CD4-positive, alpha-beta T cell (primary cell): ENCODE measurements around the gene GAB1. TPM values are rescaled to one million over a fixed set of nuclear protein-coding genes. Genes with fewer than 3 reads are reported as not detected.

Experiments used
- ATAC-seq: fragments of 200-7000 bp; cut with Tn5 transposase; one replicate; pipeline ENCODE4 v1.10.0; 2022; ENCODE audit warnings: mild to moderate bottlenecking; ENCODE audit not compliant: poor library complexity
- CTCF ChIA-PET: fragments of 350-600 bp; sonication (Branson Sonifier 250); formaldehyde crosslinking; loops from one replicate; lab custom pipeline; 2021; ENCODE audit warnings: antibody characterized with exemption, inconsistent platforms; lab: Charles Lee
- POLR2A ChIA-PET: fragments of 350-600 bp; sonication (Branson Sonifier 250); formaldehyde crosslinking; loops from one replicate; lab custom pipeline; 2021; ENCODE audit warnings: antibody characterized with exemption, inconsistent platforms; lab: Charles Lee
- DNase-seq, 14 experiments: peaks; one replicate each; pipeline ENCODE4 v3.0.0-alpha.2; 2013 to 2020; ENCODE audit warnings: mixed read lengths in 2 of 14
- H3K27ac ChIP-seq, 2 donors: one replicate each; pipeline versions ENCODE4 v1.5.1 to v1.7.0; 2013; ENCODE audit warnings: low read length in 2 of 2, low read depth in 1 of 2, mild to moderate bottlenecking in 1 of 2
- H3K27me3 ChIP-seq, 2 experiments: 1 replicate in 1 of 2; 2 replicates in 1 of 2; pipeline versions ENCODE4 v1.6.1 to v1.7.0; 2013; ENCODE audit warnings: low read length in 2 of 2, control low read depth in 1 of 2, mild to moderate bottlenecking in 1 of 2, moderate library complexity in 1 of 2; ENCODE audit not compliant: insufficient read depth in 2 of 2, control insufficient read depth in 1 of 2
- H3K36me3 ChIP-seq: one replicate; pipeline ENCODE4 v1.6.1; 2013; ENCODE audit warnings: low read length, control low read depth; ENCODE audit not compliant: insufficient read depth
- H3K4me1 ChIP-seq: one replicate; pipeline ENCODE4 v1.6.1; 2013; ENCODE audit warnings: low read length, control low read depth; ENCODE audit not compliant: insufficient read depth
- H3K4me3 ChIP-seq: one replicate; pipeline ENCODE4 v1.5.1; 2013; ENCODE audit warnings: mild to moderate bottlenecking, low read length, moderate library complexity
- H3K9me3 ChIP-seq, 2 experiments: 1 replicate in 1 of 2; 2 replicates in 1 of 2; pipeline versions ENCODE4 v1.6.1 to v1.7.0; 2013; ENCODE audit warnings: low read length in 2 of 2, mild to moderate bottlenecking in 2 of 2, control low read depth in 1 of 2, moderate library complexity in 1 of 2; ENCODE audit not compliant: control insufficient read depth in 1 of 2, insufficient read depth in 1 of 2
- H3K27ac Mint-ChIP-seq: one replicate; pipeline ENCODE4 v1.8.0; 2020; ENCODE audit warnings: mixed read lengths
- H3K27me3 Mint-ChIP-seq: one replicate; pipeline ENCODE4 v1.8.0; 2021; ENCODE audit warnings: mixed read lengths
- H3K36me3 Mint-ChIP-seq: one replicate; pipeline ENCODE4 v1.8.0; 2021; ENCODE audit warnings: low read depth, mixed read lengths
- H3K4me1 Mint-ChIP-seq: one replicate; pipeline ENCODE4 v1.8.0; 2021; ENCODE audit warnings: low read depth, mixed read lengths
- H3K4me3 Mint-ChIP-seq: one replicate; pipeline ENCODE4 v1.8.0; 2020; ENCODE audit warnings: mild to moderate bottlenecking, mixed read lengths
- H3K9me3 Mint-ChIP-seq: one replicate; pipeline ENCODE4 v1.8.0; 2020; ENCODE audit warnings: mixed read lengths
- CTCF ChIP-seq: fragments of 200-600 bp; IDR thresholded peaks from one replicate; pipeline ENCODE4 v1.8.0; 2022; ENCODE audit warnings: antibody characterized with exemption, mild to moderate bottlenecking
- intact Hi-C, 2 experiments: fragments of 100-400 bp; cut with DNase I in 1 of 2; cut with micrococcal nuclease in 1 of 2; formaldehyde crosslinking; loops; one replicate each; pipeline versions ENCODE4 v1.15.1 to v1.9.0; 2023 to 2025; cut with DNase I, micrococcal nuclease
- total RNA-seq, 174 experiments: library from RNA in 2 of 174; stranded (reverse) in 2 of 174; gene quantifications; one replicate each; pipeline ENCODE4 v1.2.3 and lab custom pipeline; 2021 to 2026

The GAB1 gene
- total RNA-seq, 2 experiments from 2014 or later: 0.27 to 0.64 TPM

- TF ChIP-seq CTCF: no peak
- Mint-ChIP-seq H3K27me3 (no peaks in the 10 kb centered on the region), H3K36me3 (no peaks in the 10 kb centered on the region), H3K4me3 (no peak overlapping the region), H3K9me3 (no peaks in the 10 kb centered on the region), H3K4me1 (no peaks in the 10 kb centered on the region), H3K27ac (no peak overlapping the region)
- H3K27ac ChIP-seq: no peak overlapping the region
- ATAC-seq: no peak
- H3K9me3 ChIP-seq: no peaks in the 10 kb centered on the region
- no peaks in the 10 kb centered on the region for H3K4me1 ChIP-seq
- intact Hi-C loops: no loop called here
- H3K36me3 ChIP-seq: no peaks in the 10 kb centered on the region
- CTCF ChIA-PET: no interaction called here
- DNase-seq: no peak
- no peak overlapping the region for H3K4me3 ChIP-seq
- POLR2A ChIA-PET: no interaction called here
- peaks cover 0 to 2% of the 10 kb centered on the region in 2 experiments for H3K27me3 ChIP-seq
Observed at GRCh38 chr4:143377611-143378099, 41.0 kb downstream of the GAB1 start.

- H3K4me1 ChIP-seq: no peaks in the 10 kb centered on the region
- intact Hi-C loops: no loop called here
- Mint-ChIP-seq H3K27me3 (no peaks in the 10 kb centered on the region), H3K27ac (no peak overlapping the region), H3K4me3 (no peak overlapping the region), H3K4me1 (no peaks in the 10 kb centered on the region), H3K9me3 (no peaks in the 10 kb centered on the region), H3K36me3 (no peaks in the 10 kb centered on the region)
- no peaks in the 10 kb centered on the region for H3K27me3 ChIP-seq
- no peak for ATAC-seq
- no peak for TF ChIP-seq CTCF
- no peak overlapping the region for H3K4me3 ChIP-seq
- ChIA-PET POLR2A (no interaction called here), CTCF (no interaction called here)
- no peak for DNase-seq
- H3K27ac ChIP-seq: no peak overlapping the region
- H3K36me3 ChIP-seq: no peaks in the 10 kb centered on the region
- H3K9me3 ChIP-seq: no peaks in the 10 kb centered on the region
Observed at GRCh38 chr4:143380629-143381028, 44.0 kb downstream of the GAB1 start.

- H3K4me3 Mint-ChIP-seq: no peak overlapping the region
- ATAC-seq: no peak
- DNase-seq: no peak
- Histone ChIP-seq H3K4me1 (no peaks in the 10 kb centered on the region), H3K36me3 (no peaks in the 10 kb centered on the region), H3K9me3 (no peaks in the 10 kb centered on the region), H3K4me3 (no peak overlapping the region), H3K27ac (no peak overlapping the region), H3K27me3 (no peaks in the 10 kb centered on the region)
- H3K9me3 Mint-ChIP-seq: no peaks in the 10 kb centered on the region
- intact Hi-C loops: no loop called here
- POLR2A ChIA-PET: no interaction called here
- no peaks in the 10 kb centered on the region for H3K4me1 Mint-ChIP-seq
- no peaks in the 10 kb centered on the region for H3K36me3 Mint-ChIP-seq
- CTCF ChIA-PET: no interaction called here
- TF ChIP-seq CTCF: no peak
- no peak overlapping the region for H3K27ac Mint-ChIP-seq
- H3K27me3 Mint-ChIP-seq: no peaks in the 10 kb centered on the region
Observed at GRCh38 chr4:143381189-143382118, 44.8 kb downstream of the GAB1 start.
